K562 (cell line): ENCODE results near the gene LYSMD4. TPM values are rescaled to one million over a fixed set of nuclear protein-coding genes. Genes with fewer than 3 reads are reported as not detected.

Source experiments
- CREB5 ChIP-seq: fragments of 250-450 bp; sonication (Bioruptor Pico); IDR thresholded peaks from 2 replicates; pipeline ENCODE4 v1.5.0; 2020; ENCODE audit warnings: mild to moderate bottlenecking
- DLX4 ChIP-seq: fragments of 250-450 bp; sonication (Bioruptor Pico); IDR thresholded peaks from 2 replicates; pipeline ENCODE4 v1.6.1; 2021; ENCODE audit warnings: mild to moderate bottlenecking
- E2F3 ChIP-seq: fragments of 250-450 bp; sonication (Bioruptor Pico); IDR thresholded peaks from 2 replicates; pipeline ENCODE4 v1.4.0; 2020; ENCODE audit warnings: mild to moderate bottlenecking
- ESRRA ChIP-seq: fragments of 450-650 bp; IDR thresholded peaks from 2 replicates; pipeline ENCODE4 v1.6.1; 2014; ENCODE audit warnings: low read depth, mild to moderate bottlenecking, moderate library complexity, borderline replicate concordance
- FOXO4 ChIP-seq: fragments of 450-650 bp; formaldehyde crosslinking; IDR thresholded peaks from 2 replicates; pipeline ENCODE4 v1.4.0; 2020; ENCODE audit warnings: mild to moderate bottlenecking, moderate library complexity
- GMEB1 ChIP-seq: fragments of 250-450 bp; sonication (Bioruptor Pico); IDR thresholded peaks from 2 replicates; pipeline ENCODE4 v1.4.0; 2020; ENCODE audit warnings: mild to moderate bottlenecking
- KLF10 ChIP-seq: fragments of 250-450 bp; sonication (Bioruptor Pico); IDR thresholded peaks from 2 replicates; pipeline ENCODE4 v1.6.1; 2021; ENCODE audit warnings: matching md5 sums
- MXD1 ChIP-seq: fragments of 250-450 bp; sonication (Bioruptor Pico); IDR thresholded peaks from 2 replicates; pipeline ENCODE4 v1.8.0; 2021; ENCODE audit warnings: borderline replicate concordance, mild to moderate bottlenecking, moderate library complexity; ENCODE audit not compliant: poor library complexity, severe bottlenecking
- RBM39 ChIP-seq: fragments of 200-400 bp; formaldehyde crosslinking; optimal IDR thresholded peaks from 2 replicates; pipeline ENCODE3; 2018; ENCODE audit warnings: low read depth, low read length
- REST ChIP-seq, 2 experiments: fragments of 450-650 bp; formaldehyde crosslinking in 1 of 2; IDR thresholded peaks; 2 replicates each; pipeline versions ENCODE4 v1.4.0 to v1.6.1; 2014 to 2020; ENCODE audit warnings: mild to moderate bottlenecking in 2 of 2, borderline replicate concordance in 1 of 2, low read depth in 1 of 2
- ZBTB34 ChIP-seq: fragments of 250-450 bp; sonication (Bioruptor Pico); IDR thresholded peaks from 2 replicates; pipeline ENCODE4 v1.8.0; 2021; ENCODE audit warnings: mild to moderate bottlenecking, moderate library complexity
- ZNF354B ChIP-seq: fragments of 250-450 bp; sonication (Bioruptor Pico); IDR thresholded peaks from 2 replicates; pipeline ENCODE4 v1.4.0; 2020
- ZNF77 ChIP-seq: fragments of 250-450 bp; sonication (Bioruptor Pico); IDR thresholded peaks from 2 replicates; pipeline ENCODE4 v1.5.0; 2020
- polyA plus RNA-seq, 8 experiments: library from polyadenylated mRNA; depleted of rRNA in 4 of 8; stranded (reverse) in 5 of 8; unstranded in 3 of 8; fragments of >200 nt; fragmentation: Nextera tagmentation in 2 of 8; fragmentation: Illumina TruSeq in 1 of 8; extraction: Ambion mirVana in 2 of 8; extraction: Trizol in 1 of 8; gene quantifications; 2 replicates each; pipeline versions ENCODE4 v1.2.1 to v1.2.3, GENCODE V29; 2011 to 2014; ENCODE audit warnings: inconsistent platforms in 1 of 8, missing spikeins in 1 of 8
- total RNA-seq, 7 experiments: library from RNA; depleted of rRNA in 6 of 7; stranded (reverse); fragments of >200 nt in 6 of 7; fragmentation: Illumina TruSeq in 2 of 7; extraction: Trizol in 2 of 7; gene quantifications; 2 replicates each; pipeline versions ENCODE4 v1.2.1 to v1.2.3, GENCODE V29; 2011 to 2021; ENCODE audit warnings: low replicate concordance in 1 of 7

Gene LYSMD4
- total and polyA plus RNA-seq, 9 of the 15 experiments (the other 6 are each of a cell fraction or from before 2014, with no cell fraction given), result 0.46 to 3.1 (median 2.0) TPM

- peak; percentile 64; the same call in 1 of the 2 replicates for TF ChIP-seq REST (IDR thresholded peaks at IDR 0.05; ENCODE audit: borderline replicate concordance)
- TF ChIP-seq REST (CRISPR knock-in tag; IDR thresholded peaks at IDR 0.05; ENCODE audit: low read depth), result no peak
- no peak for TF ChIP-seq KLF10
- TF ChIP-seq ZNF77 (CRISPR knock-in tag), result no peak
- no peak for TF ChIP-seq FOXO4 (CRISPR knock-in tag)
- no peak for TF ChIP-seq RBM39
- no peak for TF ChIP-seq MXD1 (CRISPR knock-in tag)
- no peak for TF ChIP-seq ZNF354B (CRISPR knock-in tag)
- no peak for TF ChIP-seq CREB5 (CRISPR knock-in tag)
- TF ChIP-seq DLX4 (CRISPR knock-in tag), result no peak
- TF ChIP-seq ZBTB34, result no peak
- TF ChIP-seq E2F3 (CRISPR knock-in tag), result no peak
- TF ChIP-seq GMEB1, result no peak
- no peak for TF ChIP-seq ESRRA
These were observed 28.8 kb downstream of the LYSMD4 start (continued) for GRCh38 chr15:99704444-99704838.
